GM21576 (cell line): ENCODE results near the gene ANTKMT.
"Not testable (repeated sequence)": the region's sequence is repeated elsewhere in the genome, so short reads cannot be mapped to it uniquely, and the experiment has no call there.

Source experiments
- ATAC-seq: cut with Tn5 transposase; IDR thresholded peaks from one replicate; pipeline ENCODE4 v1.9.1; 2021; ENCODE audit warnings: mild to moderate bottlenecking, moderate library complexity; ENCODE audit not compliant: unreplicated experiment

The ANTKMT gene

GRCh38 chr16:680967-681745 lies 39.8 kb upstream of the ANTKMT start:
- ATAC-seq = no peak

DNA sequence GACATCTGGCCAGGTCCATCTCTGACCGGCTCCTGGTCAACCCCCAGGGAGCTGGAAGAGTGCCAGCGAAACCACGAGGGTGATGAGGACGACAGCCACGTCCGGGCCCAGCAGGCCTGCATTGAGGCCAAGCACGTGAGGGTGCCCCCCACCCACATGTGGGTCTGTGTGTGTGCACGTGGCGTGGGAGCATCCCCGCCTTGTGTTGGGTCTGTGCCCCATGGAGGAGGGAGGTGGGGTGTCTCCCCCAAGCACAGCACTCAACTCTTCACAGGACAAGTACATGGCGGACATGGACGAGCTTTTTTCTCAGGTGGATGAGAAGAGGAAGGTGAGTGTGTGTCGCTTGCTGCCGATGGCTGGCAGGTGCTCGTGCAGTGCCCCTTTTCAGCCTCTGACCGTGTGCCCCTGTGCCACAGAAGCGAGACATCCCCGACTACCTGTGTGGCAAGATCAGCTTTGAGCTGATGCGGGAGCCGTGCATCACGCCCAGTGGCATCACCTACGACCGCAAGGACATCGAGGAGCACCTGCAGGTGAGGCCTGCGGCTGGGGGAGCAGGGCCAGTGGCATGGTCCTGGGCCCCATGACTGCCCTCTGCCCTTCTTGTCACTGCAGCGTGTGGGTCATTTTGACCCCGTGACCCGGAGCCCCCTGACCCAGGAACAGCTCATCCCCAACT lies 39.1 kb upstream of the ANTKMT start:
- ATAC-seq = no peak

GRCh38 chr16:682493-683395 lies 38.2 kb upstream of the ANTKMT start:
- ATAC-seq = no peak

DNA sequence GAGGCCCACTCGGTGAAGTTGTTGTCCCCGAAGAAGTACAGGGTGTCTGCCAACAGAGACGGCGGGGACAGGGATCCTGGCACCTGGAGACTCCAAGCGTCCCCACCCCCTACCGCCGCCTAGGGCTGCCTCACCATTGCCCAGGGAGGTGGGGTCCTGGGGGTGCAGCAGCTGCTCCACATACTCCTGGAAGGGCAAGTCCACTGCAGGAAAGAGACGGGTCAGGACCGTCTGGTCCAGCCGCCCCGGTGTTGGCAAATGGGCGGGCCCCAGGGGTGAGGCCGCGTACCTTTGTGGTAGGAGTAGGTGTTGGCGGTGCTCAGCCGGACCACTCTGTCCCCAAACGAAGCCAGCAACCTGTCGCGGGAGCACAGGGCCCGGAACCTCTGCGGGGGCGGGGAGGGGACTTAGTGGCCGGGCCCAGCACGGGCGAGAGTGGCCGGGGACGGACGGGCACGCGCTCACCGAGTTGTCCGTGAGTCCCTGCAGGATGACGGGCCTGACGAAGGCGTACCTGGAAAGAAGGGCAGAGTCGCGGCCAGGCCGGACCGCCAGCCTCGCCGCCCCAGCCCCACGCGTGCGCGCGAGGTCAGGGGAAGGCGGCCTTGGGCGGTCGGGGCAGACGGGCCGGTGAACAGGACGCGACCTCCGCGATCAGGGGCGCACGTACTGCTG lies 37.4 kb upstream of the ANTKMT start:
- no peak for ATAC-seq

- ATAC-seq = peak; percentile 57
Observed at GRCh38 chr16:684071-684794, 36.7 kb upstream of the ANTKMT start, which contains the start of gene JMJD8. Gene JMJD8 (minus strand): TSS chr16:684334. CDS start chr16:684319, 15 bp downstream.

GRCh38 chr16:684961-685696 lies 35.8 kb upstream of the ANTKMT start:
- no peak for ATAC-seq

GRCh38 chr16:685967-686366 lies 35.0 kb upstream of the ANTKMT start:
- ATAC-seq = no peak

GRCh38 chr16:686459-687260 lies 34.3 kb upstream of the ANTKMT start:
- ATAC-seq = no peak

DNA sequence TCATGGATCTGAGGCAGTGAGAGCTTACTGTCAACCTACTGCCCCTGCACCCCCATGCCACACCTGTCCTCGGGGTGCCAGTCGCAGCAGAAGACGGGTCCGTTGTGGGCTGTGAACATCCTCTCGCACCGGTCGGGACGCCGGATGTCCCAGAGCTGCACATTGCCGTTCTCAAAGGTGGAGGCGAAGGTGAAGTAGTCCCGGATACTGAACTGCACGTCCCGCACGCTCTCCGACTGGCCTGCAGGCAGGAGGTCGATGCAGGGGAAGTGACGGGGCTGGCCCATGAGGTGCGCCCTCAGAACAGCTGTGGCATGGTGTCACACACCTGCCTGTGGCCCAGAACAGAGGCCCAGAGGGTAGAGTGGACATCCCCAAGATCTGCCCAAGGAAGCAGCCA lies 33.4 kb upstream of the ANTKMT start:
- no peak for ATAC-seq

- no peak for ATAC-seq
Observed at GRCh38 chr16:689175-689897, 31.6 kb upstream of the ANTKMT start.

- ATAC-seq = not testable (repeated sequence)
Observed at GRCh38 chr16:691242-691641, 29.7 kb upstream of the ANTKMT start.

DNA sequence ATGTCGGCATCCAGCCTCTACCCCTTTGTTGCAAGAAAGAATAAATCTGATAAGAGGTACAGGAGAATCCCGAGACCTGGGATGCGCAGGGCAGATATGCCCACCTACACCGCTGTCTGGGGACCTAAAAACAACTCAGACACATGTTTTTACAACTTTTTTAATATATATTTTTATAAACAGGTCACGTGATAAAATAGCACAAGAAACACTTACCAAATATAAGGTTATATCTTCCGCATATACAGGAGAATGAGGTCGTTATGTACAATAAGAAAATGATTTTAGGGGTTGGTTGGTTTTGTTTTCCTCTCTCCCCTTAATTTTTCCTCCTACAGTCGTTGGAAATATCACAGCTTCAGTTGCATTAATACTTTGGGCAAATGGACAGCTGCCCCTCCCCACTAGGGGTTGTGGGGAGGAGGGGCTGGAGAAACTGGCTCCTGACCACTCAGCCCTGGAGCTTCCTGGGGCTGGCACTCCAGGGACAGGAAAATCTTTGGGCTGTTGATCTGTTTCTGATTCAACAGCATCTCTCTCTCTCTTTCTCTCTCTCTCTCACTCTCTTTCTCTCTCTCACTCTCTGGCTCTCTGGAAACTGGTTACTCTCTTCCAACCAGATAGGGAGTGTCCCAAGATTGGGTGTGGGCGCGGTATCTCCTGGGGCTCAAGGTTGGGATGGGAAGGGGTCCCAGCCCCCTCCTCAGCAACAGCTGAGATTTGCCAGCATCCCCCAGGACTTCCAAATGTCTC lies 28.4 kb upstream of the ANTKMT start:
- ATAC-seq = no peak

DNA sequence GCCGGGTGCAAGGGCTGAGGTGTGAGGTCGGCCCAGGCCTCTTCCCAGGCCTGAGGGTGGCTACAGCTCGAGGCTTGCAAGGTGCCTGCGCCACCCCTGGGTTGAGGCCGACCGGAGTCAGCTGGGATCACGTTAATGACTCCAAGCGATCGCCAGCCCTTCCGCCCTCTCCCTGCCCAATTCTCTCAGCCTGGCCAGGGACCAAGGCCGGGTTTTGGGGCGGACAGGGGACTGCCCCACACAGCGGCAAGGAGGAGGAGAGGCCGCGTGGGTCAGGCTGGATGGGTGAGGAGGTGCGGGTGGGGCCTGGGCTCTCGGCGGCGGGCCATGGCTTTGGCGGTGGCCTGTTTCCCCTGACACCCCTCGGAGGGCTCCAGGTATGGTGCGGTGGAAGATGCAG lies 27.6 kb upstream of the ANTKMT start:
- ATAC-seq = no peak

- no peak for ATAC-seq
Observed at GRCh38 chr16:693766-694165, 27.2 kb upstream of the ANTKMT start.

DNA sequence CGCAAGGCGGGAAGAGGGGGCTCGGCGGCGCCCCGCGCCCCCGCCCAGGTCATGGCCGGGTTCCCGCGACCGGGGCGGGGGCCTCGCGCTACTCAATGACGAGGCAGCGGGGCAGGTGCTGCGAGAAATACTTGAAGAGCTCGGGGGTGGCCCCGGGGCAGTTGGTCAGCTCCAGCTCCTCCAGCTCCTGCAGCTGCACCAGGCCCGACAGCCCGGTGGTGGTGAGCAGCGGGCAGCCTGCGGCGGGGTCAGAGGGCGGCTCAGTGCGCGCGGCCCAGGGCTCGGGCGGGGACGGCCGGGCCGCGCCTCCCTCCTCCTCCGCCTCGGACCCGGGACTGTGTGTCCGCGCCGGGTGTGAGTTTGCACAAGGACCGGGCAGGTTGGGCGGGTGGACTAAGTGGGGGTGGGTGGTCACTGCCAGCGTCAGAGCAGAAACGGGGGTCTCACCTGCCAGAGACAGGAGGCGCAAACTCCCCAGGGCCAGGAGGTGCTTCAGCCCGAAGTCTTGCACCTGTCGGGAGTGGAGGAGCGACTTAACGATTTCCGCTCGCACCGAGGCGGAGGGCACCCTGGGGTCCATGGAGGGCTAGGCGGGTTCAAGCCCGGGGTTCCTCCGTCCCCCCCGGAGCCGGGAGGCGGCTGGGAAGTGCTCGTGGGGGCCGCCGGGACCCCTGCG lies 26.6 kb upstream of the ANTKMT start:
- ATAC-seq = no peak

DNA sequence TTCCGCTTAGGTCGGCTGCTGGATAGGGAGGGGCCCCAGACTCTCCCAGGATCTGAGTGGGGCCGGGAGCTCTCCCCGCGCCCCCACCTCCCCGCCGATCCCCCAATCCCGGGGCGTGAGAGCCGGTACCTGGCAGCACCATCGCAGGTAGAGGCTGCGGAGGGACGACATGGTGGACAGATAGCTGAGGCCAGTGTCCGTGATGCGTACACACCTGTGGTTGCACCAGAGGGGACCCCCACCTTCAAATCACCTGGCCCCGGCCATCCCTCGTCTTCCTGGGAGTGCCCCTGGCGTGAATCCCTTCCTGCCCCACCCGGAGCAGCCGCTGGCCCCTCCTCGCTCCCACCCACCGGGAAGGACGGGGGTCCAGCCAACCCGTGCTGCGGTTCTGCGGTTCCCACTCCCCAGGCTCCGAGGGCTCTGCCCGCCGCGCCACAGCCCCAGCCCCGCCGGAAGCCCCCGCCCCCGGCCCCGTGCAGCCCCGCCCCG lies 26.0 kb upstream of the ANTKMT start:
- ATAC-seq = no peak
